GM10266 (cell line): ENCODE data around the gene NAP1L4.

ENCODE experiments used
- DNase-seq: peaks from one replicate; pipeline ENCODE4 v3.0.0; 2012; ENCODE audit errors: extremely low spot score
- TF ChIP-seq, protein P1 (sequence below): IDR thresholded peaks from 2 replicates; pipeline ENCODE4 v1.5.1; 2012; ENCODE audit warnings: mild to moderate bottlenecking, low read depth; ENCODE audit not compliant: control insufficient read depth, insufficient read depth; ENCODE audit errors: missing control alignments

NAP1L4 gene

DNA sequence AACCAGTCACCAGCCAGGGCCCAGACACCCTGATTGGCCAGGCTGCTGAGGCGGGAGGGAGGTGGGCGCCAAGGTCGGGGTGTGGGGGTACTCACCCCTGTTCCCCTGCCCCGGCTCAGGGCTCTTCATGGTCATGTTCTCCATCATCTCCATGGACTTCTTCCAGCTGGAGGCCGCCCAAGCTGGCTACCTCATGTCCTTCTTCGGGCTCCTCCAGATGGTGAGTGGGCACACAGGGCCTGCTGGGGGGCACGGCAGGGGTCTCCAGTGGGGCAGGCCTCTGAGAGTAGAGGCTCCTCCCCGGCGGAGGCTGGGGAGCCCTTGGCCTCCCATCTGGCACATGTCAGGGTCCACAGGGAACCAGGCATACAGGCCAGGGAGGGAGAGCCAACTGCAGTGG, 72.9 kb downstream of the NAP1L4 start:
- TF ChIP-seq, protein P1, sequence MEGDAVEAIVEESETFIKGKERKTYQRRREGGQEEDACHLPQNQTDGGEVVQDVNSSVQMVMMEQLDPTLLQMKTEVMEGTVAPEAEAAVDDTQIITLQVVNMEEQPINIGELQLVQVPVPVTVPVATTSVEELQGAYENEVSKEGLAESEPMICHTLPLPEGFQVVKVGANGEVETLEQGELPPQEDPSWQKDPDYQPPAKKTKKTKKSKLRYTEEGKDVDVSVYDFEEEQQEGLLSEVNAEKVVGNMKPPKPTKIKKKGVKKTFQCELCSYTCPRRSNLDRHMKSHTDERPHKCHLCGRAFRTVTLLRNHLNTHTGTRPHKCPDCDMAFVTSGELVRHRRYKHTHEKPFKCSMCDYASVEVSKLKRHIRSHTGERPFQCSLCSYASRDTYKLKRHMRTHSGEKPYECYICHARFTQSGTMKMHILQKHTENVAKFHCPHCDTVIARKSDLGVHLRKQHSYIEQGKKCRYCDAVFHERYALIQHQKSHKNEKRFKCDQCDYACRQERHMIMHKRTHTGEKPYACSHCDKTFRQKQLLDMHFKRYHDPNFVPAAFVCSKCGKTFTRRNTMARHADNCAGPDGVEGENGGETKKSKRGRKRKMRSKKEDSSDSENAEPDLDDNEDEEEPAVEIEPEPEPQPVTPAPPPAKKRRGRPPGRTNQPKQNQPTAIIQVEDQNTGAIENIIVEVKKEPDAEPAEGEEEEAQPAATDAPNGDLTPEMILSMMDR: no peak

DNA sequence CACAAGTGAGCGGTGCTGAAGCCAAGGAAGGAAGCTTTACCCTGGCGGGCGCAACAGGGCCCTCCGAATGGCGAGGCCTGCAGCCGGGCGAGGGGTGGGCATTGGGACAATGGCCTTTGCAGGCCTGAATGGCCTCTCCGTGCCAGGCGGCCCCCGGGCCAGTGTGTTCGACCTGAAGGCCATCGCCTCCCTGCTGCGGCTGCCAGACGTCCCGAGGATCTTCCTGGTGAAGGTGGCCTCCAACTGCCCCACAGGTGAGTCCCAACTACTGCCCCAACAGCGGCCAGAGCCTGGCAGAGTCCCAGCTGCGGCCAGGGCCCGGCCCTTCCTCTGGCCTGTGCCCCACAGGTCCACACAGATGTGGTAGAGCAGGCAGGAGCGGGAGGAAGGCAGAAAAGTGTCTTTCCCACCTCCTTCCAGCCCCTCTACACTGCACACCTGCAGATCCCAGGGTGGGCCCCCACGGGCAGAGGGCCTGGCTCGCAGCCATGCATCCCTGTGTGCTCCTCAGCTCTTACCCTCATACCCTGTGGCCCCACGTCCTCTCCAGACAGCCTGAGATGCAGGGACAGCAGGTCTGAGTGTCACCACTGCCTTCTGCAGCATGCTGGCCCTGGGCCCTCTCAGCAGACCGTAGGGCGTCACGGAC, 74.2 kb downstream of the NAP1L4 start:
- TF ChIP-seq, protein P1: no peak
- DNase-seq: no peak

More for the DNA sequence above, 72.9 kb downstream of the NAP1L4 start:
- DNase-seq: no peak

DNA sequence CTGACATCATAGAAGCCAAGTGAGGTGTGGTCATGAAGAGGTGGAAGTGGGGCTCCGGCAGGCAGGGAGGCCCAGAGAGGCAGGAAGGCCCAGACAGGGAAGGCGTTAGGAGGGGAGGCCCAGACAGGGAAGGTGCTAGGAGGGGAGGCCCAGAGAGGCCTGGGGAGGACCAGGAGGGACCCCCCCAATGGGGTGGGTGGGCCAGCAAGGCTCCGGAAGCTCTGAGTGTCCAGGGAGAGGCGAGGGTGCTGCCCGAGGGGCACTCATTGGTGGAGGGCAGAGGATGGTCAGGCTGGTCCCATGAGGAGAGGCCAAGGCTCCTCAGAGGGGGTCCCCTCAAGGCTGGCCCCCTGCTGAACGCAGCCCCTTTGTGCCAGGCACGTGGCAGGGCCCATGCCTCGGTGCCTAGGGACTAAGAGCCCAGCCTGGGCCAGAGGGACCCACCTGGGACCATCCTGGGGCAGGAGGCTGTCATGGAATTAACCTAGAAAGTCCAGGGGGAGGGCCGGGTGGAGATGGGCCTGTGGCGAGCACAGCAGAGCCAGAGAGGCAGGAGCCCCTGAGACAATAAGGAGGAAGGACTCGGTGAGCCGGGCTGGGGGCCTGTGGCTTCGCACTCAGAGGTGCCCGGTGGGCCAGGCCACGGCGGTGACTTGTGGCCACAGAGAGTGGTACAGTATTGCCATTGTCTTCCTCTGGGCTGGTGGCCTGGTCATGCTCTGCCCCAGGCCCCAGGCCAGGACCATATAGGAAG, 75.1 kb downstream of the NAP1L4 start:
- TF ChIP-seq, protein P1: no peak

GRCh38 chr11:2916114-2916891, 75.8 kb downstream of the NAP1L4 start:
- TF ChIP-seq, protein P1: no peak
- DNase-seq: no peak

More for the DNA sequence above, 75.1 kb downstream of the NAP1L4 start:
- DNase-seq: no peak

- TF ChIP-seq, protein P1: no peak
Observed at GRCh38 chr11:2915473-2915872, 76.7 kb downstream of the NAP1L4 start.

GRCh38 chr11:2914455-2915195, 77.5 kb downstream of the NAP1L4 start:
- TF ChIP-seq, protein P1: no peak
- DNase-seq: no peak

More at GRCh38 chr11:2915473-2915872, 76.7 kb downstream of the NAP1L4 start:
- DNase-seq: no peak
